Activated CD8-positive, alpha-beta memory T cell treated with anti-CD3 and anti-CD28 coated beads for 1 hour (primary cell): ENCODE results near the gene ABCD3.
"Not testable (repeated sequence)": the region's sequence is repeated elsewhere in the genome, so short reads cannot be mapped to it uniquely, and the experiment has no call there.

Source experiments
- DNase-seq, 2 donors: peaks; one replicate each; pipeline ENCODE4 v3.0.0-alpha.2; 2020; ENCODE audit warnings: low read depth in 1 of 2; ENCODE audit errors: extremely low read depth in 1 of 2

ABCD3 gene

DNA sequence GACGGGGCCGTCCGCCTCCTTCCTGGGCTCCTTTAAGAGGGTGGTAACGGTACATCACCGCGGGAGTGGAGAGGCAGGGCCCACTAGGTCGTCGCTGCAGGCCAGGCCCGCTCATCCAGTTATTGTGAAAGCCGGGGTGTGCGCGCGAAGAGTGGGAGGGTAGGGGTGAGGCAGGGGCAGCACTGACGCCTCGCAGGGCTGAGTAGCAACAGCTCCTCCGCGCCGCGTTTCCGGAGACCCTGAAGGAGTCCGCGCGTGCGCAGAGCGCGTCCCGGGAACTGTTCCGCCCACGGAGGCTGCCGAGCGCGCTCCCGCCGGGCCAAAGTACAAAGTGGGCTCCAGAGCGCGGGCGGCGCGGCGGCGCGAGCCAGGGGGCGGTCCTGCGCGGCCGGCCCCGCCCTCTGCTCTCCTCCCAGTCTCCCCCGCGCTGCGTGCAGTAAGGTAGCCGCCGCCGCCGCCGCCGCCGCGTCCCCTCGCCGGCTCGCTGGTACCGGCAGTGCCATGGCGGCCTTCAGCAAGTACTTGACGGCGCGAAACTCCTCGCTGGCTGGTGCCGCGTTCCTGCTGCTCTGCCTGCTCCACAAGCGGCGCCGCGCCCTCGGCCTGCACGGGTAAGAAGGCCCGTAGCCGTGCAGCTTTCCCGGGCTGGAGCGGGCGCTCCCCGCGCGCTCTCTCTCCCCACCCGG, at the start of gene ABCD3:
TSS of gene ABCD3 (plus strand) at position 412 of the 686 bp plus-strand sequence. CDS start at position 502, 90 bp downstream.
- DNase-seq = peak; percentile 94 to 96

DNA sequence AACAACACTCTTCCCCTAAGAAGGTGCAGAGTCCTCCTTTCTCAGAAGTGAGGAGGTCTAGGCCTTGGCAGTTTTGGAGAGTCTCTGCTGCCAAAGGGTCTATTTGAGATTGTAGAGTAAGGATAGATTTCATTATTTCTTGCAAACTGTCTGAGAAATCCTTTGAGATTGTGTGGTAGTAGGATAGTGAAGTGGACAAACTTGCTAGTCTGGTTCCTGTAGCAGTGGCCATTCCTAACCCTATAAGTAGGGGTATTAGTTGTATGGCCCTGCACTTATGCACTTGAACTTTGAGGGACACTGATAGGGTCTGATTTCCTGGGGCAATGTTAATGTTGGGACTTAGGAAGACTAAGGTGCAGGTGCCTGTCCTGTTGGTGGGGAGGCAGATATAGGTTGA, 45.4 kb upstream of the ABCD3 start:
- DNase-seq = not testable (repeated sequence)

DNA sequence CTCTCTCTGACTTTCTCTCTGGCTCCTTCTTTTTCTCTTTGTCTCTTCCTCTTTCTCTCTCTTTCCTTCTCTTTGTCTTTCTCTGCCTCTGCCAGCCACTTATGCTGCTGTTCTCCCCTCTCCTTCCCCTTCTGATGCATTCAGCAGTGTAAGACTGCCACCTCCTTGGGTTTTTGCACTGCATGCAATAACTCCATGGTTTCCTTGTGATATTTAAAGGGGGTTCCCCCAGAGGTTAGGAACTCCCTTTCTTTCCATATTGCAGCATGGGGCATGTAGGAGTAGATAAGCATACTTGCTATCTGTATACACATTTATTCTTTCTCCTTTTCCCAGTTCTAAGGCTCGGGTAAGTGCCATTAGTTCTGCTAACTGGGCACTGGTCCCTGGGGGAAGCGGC, 44.9 kb upstream of the ABCD3 start:
- DNase-seq = not testable (repeated sequence)

DNA sequence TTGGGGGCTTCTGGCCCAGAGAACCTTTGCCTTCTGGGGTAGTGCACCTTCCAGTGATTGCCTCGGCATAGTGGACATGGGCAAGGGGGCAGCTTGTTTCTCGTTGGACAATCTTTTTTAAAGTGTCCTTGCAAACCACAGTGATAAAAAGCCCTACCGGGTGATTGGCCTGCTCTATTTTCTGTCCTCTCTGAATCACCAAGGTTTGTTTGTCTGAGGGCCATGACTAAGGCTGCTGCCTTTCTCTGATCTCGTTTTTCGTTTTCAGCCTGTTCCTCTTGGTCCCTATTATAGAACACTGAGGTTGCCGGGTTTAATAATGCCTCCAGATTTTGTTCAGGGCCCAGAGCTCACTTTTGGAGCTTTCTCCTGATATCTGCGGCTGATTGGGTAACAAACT, 42.5 kb upstream of the ABCD3 start:
- not testable (repeated sequence) for DNase-seq

DNA sequence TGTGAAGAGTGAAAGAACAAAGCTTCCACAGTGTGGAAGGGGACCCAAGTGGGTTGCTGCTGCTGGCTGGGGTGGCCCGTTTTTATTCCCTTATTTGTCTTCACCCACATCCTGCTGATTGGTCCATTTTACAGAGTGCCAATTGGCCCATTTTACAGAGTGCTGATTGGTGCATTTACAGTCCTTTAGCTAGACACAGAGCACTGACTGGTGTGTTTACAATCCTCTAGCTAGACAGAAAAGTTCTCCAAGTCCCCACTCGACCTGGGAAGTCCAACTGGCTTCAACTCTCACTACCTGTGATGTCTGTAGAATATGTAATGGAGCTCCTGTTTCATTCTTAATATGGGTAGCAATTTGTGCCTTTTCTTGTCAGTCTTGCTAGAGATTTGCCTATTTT, 39.7 kb upstream of the ABCD3 start:
- DNase-seq = not testable (repeated sequence)

DNA sequence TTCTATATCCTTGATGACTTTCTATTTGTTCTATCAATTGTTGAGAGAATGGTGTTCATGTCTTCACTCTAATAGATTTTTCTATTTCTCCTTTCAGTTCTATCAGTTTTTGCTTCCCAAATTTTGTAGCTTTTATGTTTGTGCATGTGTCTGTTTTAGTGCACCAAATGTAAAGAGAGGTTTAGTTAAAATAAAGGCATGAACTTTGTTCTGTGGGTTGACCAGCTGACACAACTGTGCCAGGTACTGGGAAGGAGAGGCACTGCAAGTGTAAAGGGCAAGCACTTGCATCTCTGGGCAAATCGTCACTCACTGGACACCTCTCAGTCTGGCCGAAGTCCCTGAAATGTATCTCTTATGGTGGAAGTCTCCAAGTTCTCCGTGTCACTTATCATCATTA, 38.6 kb upstream of the ABCD3 start:
- no peak for DNase-seq

DNA sequence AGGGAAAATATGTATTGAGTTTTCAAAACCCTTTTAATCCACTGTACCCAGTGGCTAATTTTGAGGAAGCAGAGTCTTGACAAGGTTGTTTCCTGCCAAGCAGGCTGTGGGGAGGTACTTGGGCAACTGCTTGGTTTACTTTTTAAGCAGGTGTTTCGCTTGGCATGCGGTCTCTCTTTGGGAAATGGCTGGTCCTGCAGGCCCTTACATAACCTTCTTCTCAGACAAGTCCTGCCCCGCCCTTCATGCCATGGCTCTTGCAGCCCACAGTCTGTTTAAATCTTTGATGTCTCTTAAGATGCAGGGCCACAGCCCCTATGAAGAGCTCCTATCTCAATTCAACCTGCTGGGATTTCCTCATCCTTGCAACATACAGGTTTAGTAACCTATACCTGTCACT, 36.0 kb upstream of the ABCD3 start:
- no peak for DNase-seq

DNA sequence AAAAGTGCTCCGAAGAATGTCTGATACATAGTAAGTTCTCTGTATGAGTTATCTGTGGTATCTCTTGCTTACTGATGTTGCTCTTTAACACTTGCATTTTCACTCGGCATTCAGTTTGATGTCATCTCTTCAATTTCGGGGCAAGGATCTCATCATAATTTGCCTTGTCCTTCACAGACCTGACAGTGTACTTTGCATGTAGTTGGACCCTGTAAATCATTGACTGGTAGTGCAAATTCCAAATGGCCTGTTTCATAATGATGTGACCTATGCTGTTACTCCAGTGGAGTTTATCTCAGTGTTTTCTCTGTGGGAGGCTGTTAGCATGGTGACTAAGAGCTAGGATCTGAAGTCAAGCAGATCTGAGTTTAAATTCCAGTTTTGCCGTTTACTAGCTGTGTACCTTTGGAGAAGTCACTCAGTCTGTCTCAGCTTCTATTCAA, 34.2 kb upstream of the ABCD3 start:
- DNase-seq = no peak

DNA sequence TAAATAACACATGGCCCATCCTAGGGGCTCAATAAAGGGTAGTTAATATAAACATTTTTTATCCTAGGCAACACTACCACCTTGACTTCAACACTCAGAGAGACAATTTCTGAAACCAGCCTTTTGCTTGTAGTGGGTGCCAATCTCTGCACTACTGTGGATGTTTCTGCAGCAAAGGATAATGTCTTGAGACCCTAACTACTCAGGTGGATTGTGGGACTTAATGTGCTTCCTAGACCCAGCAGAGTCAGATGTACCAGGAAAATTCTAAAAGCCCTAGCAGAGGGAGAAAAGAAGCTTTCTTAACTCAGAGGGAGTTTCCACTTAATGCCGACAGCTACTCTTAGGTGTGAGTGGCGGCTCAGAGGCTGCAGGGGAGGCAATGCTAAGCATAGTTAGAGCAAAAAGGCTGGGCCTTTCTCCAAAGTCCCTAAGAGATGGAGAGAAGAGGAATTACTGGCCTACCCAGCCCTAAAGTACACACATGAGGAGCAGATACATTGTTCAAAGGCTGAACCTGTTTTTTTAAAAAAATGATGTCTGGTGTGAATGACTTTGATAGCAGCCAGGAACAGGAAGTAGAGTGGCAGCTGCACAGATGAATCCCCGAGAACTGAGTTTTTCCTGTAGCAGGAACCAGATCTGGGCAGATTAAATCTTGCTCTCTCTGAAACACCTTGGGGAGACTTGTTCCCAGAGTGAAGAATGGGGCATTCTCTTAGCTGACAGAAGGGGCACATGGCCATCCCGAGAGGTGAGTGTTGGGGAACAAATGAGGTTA, 33.5 kb upstream of the ABCD3 start:
- no peak for DNase-seq

DNA sequence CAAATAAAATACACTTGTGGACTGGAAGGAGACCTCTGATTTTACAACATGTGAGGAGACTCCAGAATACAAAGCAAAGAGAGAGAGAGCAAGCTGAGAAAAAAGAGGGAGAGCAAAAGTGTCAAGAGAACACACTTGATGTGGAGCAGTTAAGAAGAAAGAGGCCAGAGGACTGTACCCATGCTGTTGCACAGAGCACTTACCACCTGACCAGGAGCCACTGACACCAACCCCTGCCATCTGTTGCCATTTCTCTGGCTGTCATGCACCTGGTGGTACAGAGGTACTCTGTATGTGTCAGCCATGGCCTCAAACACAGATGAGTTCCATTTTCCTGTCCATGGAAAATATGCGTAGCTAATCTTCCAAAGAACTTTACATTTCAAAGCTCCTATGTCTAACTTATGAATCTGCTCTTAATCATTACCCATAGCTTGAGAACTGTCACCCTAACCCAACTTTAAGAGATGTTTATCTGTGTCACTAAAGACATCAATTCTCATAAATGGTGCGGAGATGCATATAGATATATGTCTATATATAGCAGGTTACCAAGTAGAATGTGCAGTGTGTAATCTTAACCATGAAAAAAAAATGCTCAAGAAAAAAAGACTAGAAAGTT, 32.8 kb upstream of the ABCD3 start:
- no peak for DNase-seq

DNA sequence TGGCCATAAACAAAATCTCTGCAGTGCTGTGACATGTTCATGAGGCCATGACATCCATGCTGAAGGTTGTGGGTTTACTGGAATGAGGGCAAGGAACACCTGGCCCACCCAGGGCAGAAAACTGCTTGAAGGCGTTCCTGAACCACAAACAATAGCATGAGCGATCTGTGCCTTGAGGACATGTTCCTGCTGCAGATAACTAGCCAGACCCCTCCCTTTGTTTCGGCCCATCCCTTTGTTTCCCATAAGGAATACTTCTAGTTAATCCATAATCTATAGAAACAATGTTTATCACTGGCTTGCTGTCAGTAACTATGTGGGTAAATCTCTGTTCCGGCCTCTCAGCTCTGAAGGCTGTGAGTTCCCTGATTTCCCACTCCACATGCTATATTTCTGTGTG, 28.9 kb upstream of the ABCD3 start:
- no peak for DNase-seq

DNA sequence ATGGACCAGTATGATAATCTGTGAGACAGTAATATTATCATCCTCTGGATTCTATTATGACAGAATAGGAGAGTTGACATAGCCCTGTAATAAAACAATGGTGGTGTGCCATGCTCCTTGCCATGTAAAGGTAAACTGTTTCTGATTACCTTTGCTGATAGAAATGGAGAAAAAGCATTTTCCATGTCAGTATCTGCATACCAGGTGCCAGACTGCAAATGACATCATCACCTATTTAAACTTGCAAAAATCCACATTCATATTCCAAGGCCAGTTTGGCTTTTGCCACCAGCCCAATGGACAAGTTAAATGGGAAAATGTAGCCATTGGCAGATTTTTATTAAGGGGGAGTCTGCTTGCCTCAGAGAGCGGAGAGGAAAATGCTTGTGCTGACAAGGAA, 23.9 kb upstream of the ABCD3 start:
- no peak for DNase-seq

DNA sequence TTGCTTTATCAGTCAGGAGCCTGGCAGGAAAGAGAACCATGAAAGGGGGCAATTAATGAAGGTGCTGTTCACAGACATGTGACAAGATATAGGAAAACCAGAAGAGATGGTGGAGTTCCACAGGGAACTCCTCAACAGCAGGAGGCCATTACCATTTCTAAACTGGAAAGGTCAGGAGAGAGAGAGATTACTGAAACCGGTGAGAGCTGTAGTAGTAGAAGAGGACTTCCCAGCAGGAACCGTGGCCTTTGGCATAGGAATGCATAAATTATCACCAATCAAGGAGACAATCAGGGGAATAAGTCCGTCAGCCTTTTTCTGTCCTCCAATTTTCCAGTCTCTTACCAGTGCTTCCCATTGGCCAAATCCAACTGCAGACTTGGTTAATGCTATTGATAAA, 23.0 kb upstream of the ABCD3 start:
- DNase-seq = no peak

DNA sequence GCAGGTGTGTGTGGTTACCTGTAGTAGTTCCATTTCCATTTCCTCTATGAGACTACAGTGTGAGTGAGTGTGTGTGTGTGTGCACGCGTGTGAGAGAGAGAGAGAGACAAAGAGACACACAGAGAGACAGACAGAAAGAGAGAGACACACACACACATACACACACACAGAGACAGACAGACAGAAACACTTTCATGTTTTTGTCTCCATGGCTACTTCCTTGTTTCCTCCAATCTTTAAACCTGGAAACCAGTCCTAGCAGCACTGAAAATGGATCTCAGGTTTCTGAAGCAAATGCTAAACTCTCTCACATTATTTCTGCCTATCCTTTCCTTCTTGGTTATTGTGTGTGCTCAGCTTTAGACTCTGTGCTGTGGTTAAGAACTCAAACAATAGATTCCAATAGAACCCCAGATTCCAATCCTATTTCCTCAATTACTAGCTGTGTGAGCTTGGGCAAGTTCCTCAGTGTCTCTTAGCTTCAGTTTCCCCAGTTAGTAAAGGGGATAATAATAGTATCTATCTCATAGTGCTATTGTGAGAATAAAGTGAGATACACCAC, 22.4 kb upstream of the ABCD3 start:
- no peak for DNase-seq

DNA sequence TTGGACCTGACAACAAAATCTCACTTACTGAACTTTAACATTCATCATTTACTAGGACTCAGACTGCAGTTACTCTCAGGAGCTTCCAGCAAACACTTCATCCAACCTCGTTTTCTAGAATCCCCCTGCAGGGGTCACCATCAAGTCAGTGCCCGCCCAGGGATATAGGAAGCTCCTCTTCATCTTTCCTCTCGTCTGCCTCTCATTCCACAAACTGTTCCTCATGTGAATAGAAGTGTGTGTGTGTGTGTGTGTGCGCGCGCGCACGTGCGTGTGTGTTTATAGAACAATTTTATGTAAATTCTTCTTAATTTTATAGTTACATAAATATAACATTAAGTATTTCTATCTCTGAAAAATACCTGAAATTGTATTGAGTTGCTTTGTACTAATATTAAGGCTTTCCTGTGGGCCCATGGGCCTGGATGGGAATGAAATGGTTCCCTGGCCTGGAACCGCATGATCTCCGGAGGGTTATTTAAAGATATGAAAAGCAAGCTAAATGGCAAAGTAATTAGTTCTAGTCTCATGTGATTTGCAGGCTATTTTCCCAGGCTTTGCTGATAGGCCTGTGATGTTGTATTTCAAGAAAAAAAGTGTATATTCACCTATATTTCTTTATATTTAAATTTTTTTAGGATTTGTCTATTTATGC, 21.7 kb upstream of the ABCD3 start:
- DNase-seq = no peak

DNA sequence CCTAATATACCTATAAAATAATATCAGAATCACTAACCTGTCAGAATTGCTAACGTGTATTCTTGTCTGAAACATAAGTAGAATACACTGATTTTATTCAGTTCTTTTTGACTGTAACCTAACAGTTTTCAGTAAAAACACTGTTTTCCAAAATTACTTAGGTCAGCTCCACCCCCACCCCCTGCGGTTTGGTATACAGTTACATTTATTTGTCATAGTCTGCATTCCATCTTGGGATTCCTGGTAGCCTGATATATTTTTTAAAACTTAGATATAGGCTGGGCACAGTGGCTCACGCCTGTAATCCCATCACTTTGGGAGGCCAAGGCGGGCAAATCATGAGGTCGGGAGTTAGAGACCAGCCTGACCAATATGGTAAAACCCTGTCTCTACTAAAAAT, 19.8 kb upstream of the ABCD3 start:
- no peak for DNase-seq

DNA sequence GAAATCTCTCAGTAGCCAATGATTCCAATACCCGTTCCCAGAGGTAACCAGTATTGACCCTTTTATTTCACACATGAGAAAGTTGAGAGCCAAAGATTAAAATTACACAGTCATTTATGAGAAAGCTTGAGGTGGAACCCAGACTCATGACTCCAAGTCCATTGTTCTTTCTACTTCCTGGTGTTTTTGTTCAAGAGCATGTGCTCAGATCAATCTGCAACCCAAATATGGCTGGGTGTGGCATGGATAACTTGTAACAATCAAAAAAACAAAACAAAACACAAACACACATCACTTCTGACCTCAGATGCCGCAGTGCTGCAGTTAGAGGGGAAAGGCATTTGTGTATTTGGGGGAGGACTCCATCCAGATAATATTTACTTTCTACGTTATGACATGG, 18.7 kb upstream of the ABCD3 start:
- no peak for DNase-seq

DNA sequence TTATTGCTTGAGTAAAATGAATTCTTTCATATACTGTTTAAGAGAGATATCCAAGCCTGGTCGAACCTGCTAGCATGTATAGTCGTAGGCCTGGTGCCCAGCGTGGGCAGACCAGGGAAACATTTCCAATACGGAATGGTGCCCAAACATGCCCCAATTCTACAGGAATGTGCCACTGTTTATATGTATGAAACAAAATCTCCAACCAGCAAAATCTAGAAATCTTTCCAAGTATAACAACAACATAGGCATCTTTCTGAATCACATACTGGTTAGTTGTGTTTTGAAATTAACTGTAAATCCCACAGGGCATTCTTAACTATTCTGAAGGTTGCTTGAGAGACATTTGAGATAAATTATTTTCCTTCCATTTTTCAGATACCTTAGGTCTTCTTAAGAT, 17.0 kb upstream of the ABCD3 start:
- no peak for DNase-seq

DNA sequence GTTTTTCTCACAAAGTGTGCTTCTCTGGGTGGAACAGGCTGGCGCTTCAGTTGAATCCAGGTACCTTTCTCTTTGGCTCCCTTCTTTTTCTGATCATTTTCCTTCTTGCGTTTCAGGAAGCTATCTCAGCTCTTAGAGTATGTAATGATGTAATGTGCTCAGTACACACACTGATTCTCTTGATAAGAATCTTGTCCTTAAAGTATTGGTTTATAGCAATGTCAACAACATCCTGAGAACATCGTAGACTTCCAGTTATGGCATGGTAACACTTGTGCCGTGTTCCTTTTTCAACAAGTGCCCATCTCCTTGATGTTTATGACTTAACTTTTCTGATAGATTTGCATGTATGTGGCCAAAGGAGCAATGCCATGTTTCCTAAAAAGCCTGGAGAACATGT, 11.7 kb upstream of the ABCD3 start:
- DNase-seq = no peak

DNA sequence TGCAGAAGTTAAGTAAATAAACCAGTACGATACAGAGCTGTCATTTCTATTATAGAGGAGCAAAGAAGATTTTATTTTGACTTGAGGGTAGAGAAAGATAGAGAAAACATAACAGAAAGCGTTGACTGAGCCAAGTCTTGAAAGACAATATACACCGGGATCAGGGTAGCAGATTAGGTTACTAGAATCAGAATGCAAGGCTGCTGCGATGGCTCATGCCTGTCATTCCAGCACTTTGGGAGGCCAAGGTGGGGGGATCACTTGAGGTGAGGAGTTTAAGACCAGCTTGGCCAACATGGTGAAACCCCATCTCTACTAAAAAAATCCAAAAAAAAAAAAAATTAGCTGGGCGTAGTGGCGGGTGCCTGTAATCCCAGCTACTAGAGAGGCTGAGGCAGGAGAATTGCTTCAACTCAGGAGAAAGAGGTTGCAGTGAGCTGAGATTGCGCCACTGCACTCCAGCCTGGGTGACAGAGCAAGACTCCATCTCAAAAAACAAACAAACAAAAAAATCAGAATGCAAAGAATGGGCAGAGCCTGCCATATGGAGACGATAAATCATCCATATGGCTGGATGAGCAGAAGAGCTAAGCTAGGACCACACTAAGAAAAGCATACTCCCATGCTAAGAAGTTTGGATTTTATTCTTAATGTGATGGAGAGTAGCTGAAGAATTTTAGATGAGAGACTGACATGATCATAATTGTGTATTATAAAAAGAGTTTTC, 9.9 kb upstream of the ABCD3 start:
- DNase-seq = no peak

DNA sequence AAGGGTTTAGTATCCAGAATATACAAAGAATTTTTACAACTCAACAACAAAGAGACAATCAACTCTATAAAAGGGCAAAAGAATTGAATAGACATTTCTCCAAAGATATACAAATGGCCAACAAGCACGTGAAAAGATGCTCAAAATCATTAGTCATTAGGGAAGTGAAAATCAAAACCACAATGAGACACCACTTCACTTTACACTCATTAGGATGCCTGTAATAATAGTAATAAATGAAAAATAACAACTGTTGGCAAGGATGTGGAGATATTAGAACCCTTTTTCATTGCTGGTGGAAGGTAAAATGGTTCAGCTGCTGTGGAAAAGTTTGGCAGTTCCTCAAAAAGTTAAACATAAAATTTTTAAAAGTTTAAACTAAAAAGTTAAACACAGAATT, 7.0 kb upstream of the ABCD3 start:
- no peak for DNase-seq
